Glomerular endothelial cell (primary cell): ENCODE results near the gene DNAH17. TPM values are rescaled to one million over a fixed set of nuclear protein-coding genes. Genes with fewer than 3 reads are reported as not detected.

Experiments
- DNase-seq: peaks from one replicate; pipeline ENCODE4 v3.0.0-alpha.2; 2011; ENCODE audit warnings: low read depth, low spot score; ENCODE audit errors: extremely low read depth
- total RNA-seq: library from RNA; depleted of rRNA; stranded (reverse); fragments of >200 nt; gene quantifications from 2 replicates; pipeline ENCODE4 v1.2.3, GENCODE V29; 2015

The DNAH17 gene
- total RNA-seq, 1 donor from 2014 or later = not detected

GRCh38 chr17:78437508-78438169 lies 139.6 kb downstream of the DNAH17 start:
- no peak for DNase-seq

- no peak for DNase-seq
Measured at GRCh38 chr17:78435330-78436005, 141.7 kb downstream of the DNAH17 start.

GRCh38 chr17:78434455-78435329 lies 142.5 kb downstream of the DNAH17 start:
- DNase-seq = no peak

DNA sequence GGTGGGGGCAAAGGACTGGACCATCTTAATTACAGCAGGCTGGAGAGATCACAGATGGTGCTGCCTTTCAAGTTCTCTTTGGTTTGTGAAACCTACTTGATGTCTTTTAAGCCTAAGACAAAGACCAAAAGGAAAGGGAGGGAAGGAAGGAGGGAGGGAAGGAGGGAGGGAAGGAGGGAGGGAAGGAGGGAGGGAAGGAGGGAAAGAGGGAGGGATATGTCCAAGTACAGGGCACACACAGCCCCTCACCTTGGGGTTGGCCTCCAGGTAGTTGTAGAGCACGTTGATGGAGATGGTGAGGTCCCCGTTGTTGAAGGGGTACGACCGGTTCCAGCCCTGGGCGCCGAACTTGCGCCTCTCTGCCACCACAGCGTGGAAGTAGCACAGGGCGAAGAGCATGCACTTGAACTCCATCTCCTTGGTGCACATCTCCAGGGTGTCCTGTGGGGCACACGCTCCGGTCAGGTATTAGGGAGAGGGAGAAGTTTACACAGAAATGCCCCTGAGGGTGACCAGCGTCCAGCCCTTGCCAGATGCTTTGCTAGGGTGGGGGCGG lies 143.3 kb downstream of the DNAH17 start:
- no peak for DNase-seq

DNA sequence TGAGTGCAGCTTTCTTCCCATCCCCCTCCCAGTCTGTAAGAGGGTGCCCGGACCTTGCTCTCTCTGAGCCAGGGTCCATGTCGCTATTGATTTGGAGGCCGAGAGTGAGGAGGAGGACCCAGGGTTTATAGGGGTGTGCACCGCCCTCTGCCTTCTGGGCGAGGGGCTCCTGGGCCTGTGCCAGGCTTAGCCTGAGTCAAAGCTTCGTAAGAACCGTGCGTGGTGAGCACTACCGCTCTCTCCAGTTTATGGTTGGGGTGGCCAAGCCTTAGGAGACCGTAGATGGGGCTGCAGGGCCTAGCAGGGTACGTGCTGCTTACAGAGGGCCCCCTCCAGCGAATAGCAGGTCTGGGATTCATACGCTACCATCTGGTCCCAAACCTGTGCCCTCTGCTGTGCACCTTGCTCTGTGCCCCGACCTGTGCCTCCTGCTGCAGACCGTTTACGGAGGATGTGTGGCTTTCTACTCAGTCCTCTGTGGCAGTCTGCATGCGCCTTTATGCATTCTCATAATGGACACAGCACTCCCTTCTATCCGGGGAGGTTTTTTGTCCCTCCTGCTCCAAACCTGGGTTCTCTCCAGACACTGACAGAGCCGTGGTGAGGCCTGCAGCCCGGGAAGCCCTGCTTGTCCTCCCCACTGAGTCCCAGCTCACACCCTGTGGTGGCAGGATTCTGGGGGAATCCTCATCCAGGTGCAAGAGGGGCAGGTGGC lies 144.0 kb downstream of the DNAH17 start:
- DNase-seq = no peak

DNA sequence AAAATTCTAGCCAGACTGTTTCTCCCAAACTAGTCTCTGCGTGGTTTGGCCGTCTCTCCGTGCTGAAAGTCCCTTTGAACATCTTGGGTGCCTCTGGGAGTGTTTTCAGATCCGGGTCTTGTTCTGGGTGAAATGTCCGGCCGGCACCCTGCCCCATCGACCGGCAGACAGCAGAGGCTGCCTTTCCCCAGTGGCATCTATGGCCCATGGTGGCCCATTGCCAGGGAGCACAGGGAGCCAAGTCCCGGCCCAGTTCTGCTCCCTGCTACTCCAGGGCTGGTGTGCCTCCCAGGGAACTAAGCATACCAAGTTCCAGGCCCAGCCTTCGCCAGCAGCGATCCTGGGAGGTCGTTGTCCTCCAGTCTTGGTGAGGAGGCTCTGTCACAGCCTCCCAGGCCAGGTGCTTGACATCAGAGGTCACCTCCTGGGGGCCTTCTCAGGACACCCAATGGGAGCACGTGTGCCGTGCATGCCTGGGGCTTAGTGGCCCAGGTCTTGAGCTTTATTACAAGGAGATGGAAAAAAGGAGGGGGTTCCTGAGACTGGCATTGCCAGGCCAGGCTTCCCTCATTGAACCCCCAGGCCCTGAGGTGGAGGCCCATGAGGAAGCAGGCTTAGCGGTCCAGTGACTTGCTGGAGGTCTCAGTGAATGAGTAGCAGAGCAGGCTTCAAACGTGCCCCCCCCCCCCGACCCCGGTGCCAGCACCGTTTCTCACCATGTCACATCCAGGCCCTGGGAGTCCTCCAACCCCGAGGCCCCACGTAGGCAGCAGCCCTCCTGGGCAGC lies 144.8 kb downstream of the DNAH17 start:
- no peak for DNase-seq

DNA sequence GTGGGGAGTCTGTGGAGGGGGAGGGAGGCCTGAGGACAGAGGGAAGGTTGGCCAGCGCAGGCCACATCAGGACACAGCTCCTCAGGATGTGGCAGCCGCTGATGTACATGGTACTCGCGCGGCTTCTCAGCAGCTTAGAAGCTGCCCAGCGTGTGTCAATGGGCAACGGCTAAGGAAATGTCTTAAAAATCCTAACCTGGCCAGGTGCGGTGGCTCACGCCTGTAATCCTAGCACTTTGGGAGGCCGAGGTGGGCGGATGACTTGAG lies 145.6 kb downstream of the DNAH17 start:
- no peak for DNase-seq

DNA sequence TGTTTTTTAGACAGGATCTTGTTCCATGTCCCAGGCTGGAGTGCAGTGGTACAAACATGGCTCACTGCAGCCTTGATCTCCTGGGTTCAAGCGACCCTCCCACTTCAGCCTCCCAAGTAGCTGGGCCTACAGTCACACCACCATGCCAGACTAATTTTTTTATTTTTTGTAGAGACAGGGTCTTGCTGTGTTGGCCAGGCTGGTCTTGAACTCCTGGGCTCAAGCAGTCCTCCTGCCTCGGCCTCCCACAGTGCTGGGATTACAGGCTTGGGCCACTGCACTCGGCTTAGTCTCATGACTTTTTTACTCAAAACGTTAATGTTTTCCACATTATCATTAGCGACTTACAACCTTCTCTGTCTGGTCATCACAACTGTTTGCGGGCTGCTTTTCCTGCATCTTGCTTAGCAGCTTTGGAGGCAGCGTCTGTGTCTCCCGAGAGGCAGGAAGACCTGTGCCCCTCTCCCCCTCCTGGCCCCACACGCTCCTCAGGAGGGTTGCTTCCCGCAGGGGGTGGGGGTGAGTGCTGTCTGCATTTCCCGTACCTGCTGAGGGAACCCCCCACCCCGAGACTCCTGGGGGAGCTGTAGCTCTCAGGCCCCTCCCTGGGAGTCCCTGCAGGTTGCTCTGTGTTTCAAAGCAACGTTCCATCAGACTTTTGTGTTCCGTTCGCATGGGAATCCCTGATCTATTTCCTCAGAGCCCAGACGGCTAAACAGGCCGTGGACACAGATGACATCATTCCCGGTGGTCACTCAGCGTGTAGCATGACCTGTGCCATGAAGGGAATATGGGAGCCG lies 146.1 kb downstream of the DNAH17 start:
- DNase-seq = no peak

DNA sequence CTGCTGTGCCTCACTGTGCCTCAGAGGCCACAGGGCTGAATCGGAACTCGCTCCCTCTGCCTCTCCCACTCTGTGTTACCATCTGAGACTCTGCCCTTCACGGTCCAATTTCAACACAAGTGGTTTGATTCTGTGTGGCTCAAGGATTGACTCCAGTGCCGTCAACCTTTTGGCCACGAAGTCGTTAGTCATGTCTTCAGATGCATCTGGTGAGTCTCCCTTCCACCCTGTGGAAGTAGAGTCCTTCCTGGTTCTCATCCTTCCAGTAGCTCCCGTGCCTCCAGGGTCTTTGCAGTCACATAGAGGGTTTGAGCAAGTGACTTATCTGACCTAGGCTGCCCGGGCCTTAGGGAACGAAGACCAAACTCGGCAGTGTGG lies 147.6 kb downstream of the DNAH17 start:
- DNase-seq = no peak

DNA sequence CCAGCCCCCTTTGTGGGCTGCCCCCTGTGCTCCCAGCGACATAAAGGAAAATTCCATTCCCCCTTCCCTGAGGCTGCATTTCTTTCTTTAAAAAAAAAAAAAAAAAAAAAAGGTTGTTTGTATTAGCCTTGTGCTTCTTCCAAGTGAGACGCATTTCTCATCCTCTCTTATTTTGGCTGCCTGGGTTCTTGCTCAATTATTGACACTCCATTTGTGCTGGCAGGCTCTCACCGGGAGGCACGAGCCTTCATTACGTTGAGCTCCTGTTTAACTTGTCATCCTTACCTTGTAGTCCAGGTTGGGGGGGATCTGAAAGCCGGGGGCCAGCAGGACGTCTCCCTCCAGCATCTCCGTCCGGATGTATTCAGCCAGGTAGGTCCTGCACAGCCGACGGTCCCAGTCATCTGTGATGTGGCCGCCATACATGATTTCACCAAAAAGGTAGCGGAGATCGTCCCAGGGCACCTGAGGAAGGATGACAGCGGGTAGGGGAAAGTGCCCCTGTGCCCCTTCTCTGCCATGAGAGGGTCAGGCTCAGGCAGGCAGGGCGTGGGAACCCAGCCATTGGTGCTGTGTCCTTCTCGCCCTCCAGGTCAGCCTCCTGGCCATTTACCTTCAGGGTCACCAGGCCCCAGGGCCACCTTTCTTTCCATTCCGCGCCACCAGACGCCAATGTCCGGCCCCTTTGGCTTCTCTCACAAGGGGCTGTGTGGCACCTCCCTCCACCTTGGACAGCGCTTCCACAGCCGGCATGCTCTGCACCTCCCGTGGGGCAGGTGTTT lies 148.2 kb downstream of the DNAH17 start:
- DNase-seq = no peak

DNA sequence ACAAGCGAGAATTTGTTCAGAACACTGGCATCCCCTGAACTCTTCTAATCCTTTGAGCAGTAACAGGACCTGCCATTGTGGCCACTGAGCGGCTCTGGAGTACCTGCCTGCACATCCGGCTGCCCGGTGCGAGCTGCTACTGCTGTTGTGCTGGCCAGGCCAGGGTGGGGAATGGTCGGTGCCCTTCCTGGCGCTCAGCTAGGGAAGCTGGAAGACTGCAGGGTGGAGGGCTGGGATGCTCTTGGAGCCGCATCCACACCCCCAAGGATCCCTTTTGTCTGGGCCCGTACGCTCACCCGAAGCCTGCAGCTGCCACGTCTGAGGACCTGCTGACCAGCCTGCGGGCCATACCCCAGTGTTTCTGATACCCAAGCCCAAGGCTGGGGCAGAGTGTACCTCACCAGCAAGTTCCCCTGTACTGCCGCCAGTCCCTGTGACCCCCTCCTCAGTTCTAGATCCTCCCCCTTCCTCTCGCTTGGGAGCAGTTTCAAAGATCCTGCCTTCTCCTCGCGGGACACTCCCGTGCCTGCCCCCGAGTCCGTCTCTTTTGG lies 149.1 kb downstream of the DNAH17 start:
- no peak for DNase-seq

DNA sequence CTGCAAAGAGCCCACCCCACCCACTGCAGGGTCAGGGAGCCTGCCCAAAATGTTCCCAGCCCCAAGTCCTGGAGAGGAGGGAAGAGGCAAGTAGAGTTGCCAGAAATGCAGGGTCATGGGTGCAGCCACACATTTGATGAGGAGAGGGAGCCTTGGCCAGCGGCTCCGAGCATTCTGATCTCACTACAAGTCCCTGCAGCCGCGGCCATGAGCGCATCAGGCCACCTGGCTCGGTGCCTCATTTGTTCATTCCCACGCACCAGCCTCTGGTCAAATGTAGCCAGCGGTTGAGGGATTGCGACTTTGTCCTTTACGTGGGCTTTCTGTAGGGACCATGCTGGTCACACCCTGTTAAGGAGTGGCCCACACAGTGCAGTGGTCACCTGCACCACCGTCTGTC lies 150.1 kb downstream of the DNAH17 start:
- no peak for DNase-seq

- no peak for DNase-seq
Measured at GRCh38 chr17:78426293-78426879, 150.8 kb downstream of the DNAH17 start.

GRCh38 chr17:78425429-78425828 lies 151.8 kb downstream of the DNAH17 start:
- DNase-seq = no peak

- DNase-seq = no peak
Measured at GRCh38 chr17:78423961-78424675, 153.1 kb downstream of the DNAH17 start.

GRCh38 chr17:78422872-78423588 lies 154.2 kb downstream of the DNAH17 start:
- no peak for DNase-seq

GRCh38 chr17:78422267-78422605 lies 155.0 kb downstream of the DNAH17 start:
- DNase-seq = no peak
